Endothelial cell of umbilical vein (primary cell): ENCODE data around the gene NFKB1. TPM values are rescaled to one million over a fixed set of nuclear protein-coding genes. Genes with fewer than 3 reads are reported as not detected.

Source experiments
- BruUV-seq: library from RNA; stranded (reverse); fragments of 400-500 nt; replicated peaks from 2 replicates; lab custom pipeline; 2021; lab: Mats Ljungman, UMichigan
- CTCF ChIA-PET: fragments of 300-600, 350-600 bp; sonication (Branson Sonifier 250); formaldehyde crosslinking; loops from one replicate; lab custom pipeline; 2021; ENCODE audit warnings: antibody characterized with exemption, inconsistent platforms; lab: Charles Lee
- POLR2A ChIA-PET: fragments of 300-600, 350-600 bp; sonication (Branson Sonifier 250); formaldehyde crosslinking; loops from one replicate; lab custom pipeline; 2021; ENCODE audit warnings: antibody characterized with exemption, inconsistent platforms; lab: Charles Lee
- DNase-seq: peaks from one replicate; pipeline ENCODE4 v3.0.0-alpha.2; 2011; ENCODE audit warnings: low read depth, low spot score
- FAIRE-seq: peaks from 2 replicates; lab custom pipeline; 2011; peaks lifted over from hg19 to GRCh38; lab: Jason Lieb, UNC
- H2AFZ ChIP-seq: 2 replicates; pipeline ENCODE4 v1.6.0; 2012; ENCODE audit warnings: low read depth, low read length, control low read depth, inconsistent platforms
- H3K27ac ChIP-seq: 2 replicates; pipeline ENCODE4 v1.5.1; 2011; ENCODE audit warnings: low read depth, mild to moderate bottlenecking, control low read depth, low read length, moderate library complexity; ENCODE audit not compliant: insufficient read depth
- H3K27me3 ChIP-seq, 2 experiments: 2 replicates each; pipeline versions ENCODE4 v1.6.0 to v1.6.1; 2011; ENCODE audit warnings: low read length in 2 of 2, mixed read lengths in 1 of 2; ENCODE audit not compliant: control insufficient read depth in 2 of 2, insufficient read depth in 2 of 2
- H3K36me3 ChIP-seq, 2 experiments: 2 replicates in 1 of 2; 3 replicates in 1 of 2; pipeline ENCODE4 v1.5.1; 2011; ENCODE audit warnings: low read length in 2 of 2, mild to moderate bottlenecking in 1 of 2, moderate library complexity in 1 of 2; ENCODE audit not compliant: control insufficient read depth in 2 of 2, insufficient read depth in 2 of 2; ENCODE audit errors: extremely low read depth in 1 of 2
- H3K4me1 ChIP-seq: 3 replicates; pipeline ENCODE4 v1.5.1; 2011; ENCODE audit warnings: mild to moderate bottlenecking, low read length; ENCODE audit not compliant: control insufficient read depth, insufficient read depth; ENCODE audit errors: extremely low read depth
- H3K4me2 ChIP-seq: 2 replicates; pipeline ENCODE4 v1.6.1; 2011; ENCODE audit warnings: low read length, control low read depth, mixed read lengths; ENCODE audit not compliant: insufficient read depth
- H3K4me3 ChIP-seq, 3 experiments: fragments of 200-600 bp in 1 of 3; sonication (generic), shearing (Covaris generic) in 1 of 3; replicated peaks in 1 of 3; 2 replicates each; pipeline ENCODE4 v1.5.1; 2011 to 2016; ENCODE audit warnings: control low read depth in 3 of 3, low read length in 3 of 3, mild to moderate bottlenecking in 2 of 3, inconsistent platforms in 1 of 3, low read depth in 1 of 3, moderate library complexity in 1 of 3; ENCODE audit not compliant: insufficient read depth in 1 of 3
- H3K79me2 ChIP-seq: 2 replicates; pipeline ENCODE4 v1.6.0; 2012; ENCODE audit warnings: low read length, inconsistent platforms; ENCODE audit not compliant: control insufficient read depth, insufficient read depth
- H3K9ac ChIP-seq: replicated peaks from 2 replicates; pipeline ENCODE3; 2011; ENCODE audit warnings: low read length, control low read depth; ENCODE audit not compliant: insufficient read depth; ENCODE audit errors: extremely low read depth
- H3K9me1 ChIP-seq: replicated peaks from 3 replicates; pipeline ENCODE4 v1.6.0; 2011; ENCODE audit warnings: mild to moderate bottlenecking, low read length; ENCODE audit not compliant: control insufficient read depth, insufficient read depth; ENCODE audit errors: extremely low read depth
- H3K9me3 ChIP-seq: replicated peaks from 2 replicates; pipeline ENCODE4 v1.5.1; 2012; ENCODE audit warnings: low read length, inconsistent platforms; ENCODE audit not compliant: control insufficient read depth, insufficient read depth
- H4K20me1 ChIP-seq: replicated peaks from 2 replicates; pipeline ENCODE3; 2011; ENCODE audit warnings: mild to moderate bottlenecking, low read length; ENCODE audit not compliant: control insufficient read depth, insufficient read depth; ENCODE audit errors: extremely low read depth
- CTCF ChIP-seq, 2 donors: IDR thresholded peaks; 1 replicate in 1 of 2; 2 replicates in 1 of 2; pipeline ENCODE4 v1.5.1; 2011; ENCODE audit warnings: low read length in 2 of 2, mild to moderate bottlenecking in 2 of 2, moderate library complexity in 2 of 2, control low read depth in 1 of 2, inconsistent platforms in 1 of 2, low read depth in 1 of 2; ENCODE audit not compliant: insufficient read depth in 1 of 2; ENCODE audit errors: extremely low read depth in 1 of 2
- EZH2 ChIP-seq: IDR thresholded peaks from 2 replicates; pipeline ENCODE4 v1.6.1; 2012; ENCODE audit warnings: borderline replicate concordance, low read depth, mild to moderate bottlenecking, moderate library complexity, low read length, inconsistent platforms; ENCODE audit not compliant: severe bottlenecking
- FOS ChIP-seq: IDR thresholded peaks from 2 replicates; pipeline ENCODE4 v1.6.1; 2011; ENCODE audit warnings: mild to moderate bottlenecking, low read length, moderate library complexity, borderline replicate concordance; ENCODE audit not compliant: insufficient read depth
- GATA2 ChIP-seq: IDR thresholded peaks from 2 replicates; pipeline ENCODE4 v1.7.0; 2011; ENCODE audit warnings: low read depth, mild to moderate bottlenecking, moderate library complexity, mixed read lengths, low read length; ENCODE audit not compliant: insufficient read length, insufficient read depth
- JUN ChIP-seq: IDR thresholded peaks from 2 replicates; pipeline ENCODE4 v1.6.1; 2011; ENCODE audit warnings: borderline replicate concordance, low read depth; ENCODE audit not compliant: insufficient read length, insufficient read depth
- MAX ChIP-seq: IDR thresholded peaks from 2 replicates; pipeline ENCODE4 v1.6.1; 2011; ENCODE audit not compliant: insufficient read depth, insufficient read length
- MYC ChIP-seq: IDR thresholded peaks from one replicate; pipeline ENCODE4 v1.6.1; 2011; ENCODE audit warnings: mild to moderate bottlenecking, low read depth, low read length
- POLR2A ChIP-seq: IDR thresholded peaks from 2 replicates; pipeline ENCODE4 v1.6.1; 2012; ENCODE audit warnings: low read depth, mild to moderate bottlenecking, control low read depth, low read length
- dilution Hi-C: fragments of 300-500 bp; cut with MboI; formaldehyde crosslinking; loops from one replicate; pipeline ENCODE4 v1.15.0; 2019; ENCODE audit warnings: low sequenced_read_pairs; ENCODE audit not compliant: extremely low pct_ligation_motif_present
- intact Hi-C: fragments of 100-400 bp; cut with micrococcal nuclease; formaldehyde crosslinking; loops from one replicate; pipeline ENCODE4 v1.10.0; 2022
- polyA plus RNA-seq, 4 experiments: library from polyadenylated mRNA; depleted of rRNA in 3 of 4; stranded (reverse) in 3 of 4; unstranded in 1 of 4; fragments of >200 nt; gene quantifications; 2 replicates each; pipeline versions ENCODE4 v1.2.1 to v1.2.3, GENCODE V29; 2011 to 2012; ENCODE audit warnings: missing spikeins in 1 of 4
- total RNA-seq: library from RNA; stranded (reverse); gene quantifications from 2 replicates; pipeline ENCODE4 v1.2.3, GENCODE V29; 2021

Gene NFKB1
- total and polyA plus RNA-seq, 2 donors (not counting 3 experiments of a cell fraction or from before 2014, with no cell fraction given): 21.3 to 41.4 TPM

GRCh38 chr4:102522031-102522440 is 20.9 kb downstream of the NFKB1 start:
- no peaks in the 10 kb centered on the region for H3K9me3 ChIP-seq
- H3K9me1 ChIP-seq: no peaks in the 10 kb centered on the region
- no peaks in the 10 kb centered on the region for H3K4me1 ChIP-seq
- H3K4me2 ChIP-seq: no peak overlapping the region
- ChIA-PET CTCF (interaction anchor here (0.9 kb wide), 1 partner anchor 15 kb away, joined by 3 read pairs; no protein-coding TSS in a partner anchor), POLR2A (no interaction called here)
- FAIRE-seq (no peak), DNase-seq (no peak)
- no peak overlapping the region for H3K9ac ChIP-seq
- TF ChIP-seq CTCF (IDR thresholded peaks at IDR 0.05; ENCODE audit: extremely low read depth in 1 of 2, insufficient read depth in 1 of 2, low read depth in 1 of 2, low read length in 2 of 2) (no peak), MYC (no peak), GATA2 (no peak), JUN (no peak), MAX (no peak), EZH2 (no peak), POLR2A (no peak), FOS (no peak)
- H3K27ac ChIP-seq: no peak overlapping the region
- H2AFZ ChIP-seq: no peak overlapping the region
- no peaks in the 10 kb centered on the region for H3K27me3 ChIP-seq
- peaks cover 63% of the 10 kb centered on the region for H3K79me2 ChIP-seq
- H4K20me1 ChIP-seq: peaks cover 2% of the 10 kb centered on the region
- H3K36me3 ChIP-seq: no peaks in the 10 kb centered on the region
- intact Hi-C loops: loop anchor here (2.0 kb wide), 1 partner anchor 21 kb away; the partner anchor contains the start of gene NFKB1
- no peak overlapping the region for H3K4me3 ChIP-seq
- dilution Hi-C loops: no loop called here
- BruUV-seq: no TSS peak
